HCEC 1CT (cell line): ENCODE data around the gene SOWAHD.
"Not testable (repeated sequence)": the region's sequence is repeated elsewhere in the genome, so short reads cannot be mapped to it uniquely, and the experiment has no call there.

ENCODE experiments used
- DNase-seq: peaks from one replicate; pipeline ENCODE4 v3.0.0-alpha.2; 2017

The SOWAHD gene, protein sequence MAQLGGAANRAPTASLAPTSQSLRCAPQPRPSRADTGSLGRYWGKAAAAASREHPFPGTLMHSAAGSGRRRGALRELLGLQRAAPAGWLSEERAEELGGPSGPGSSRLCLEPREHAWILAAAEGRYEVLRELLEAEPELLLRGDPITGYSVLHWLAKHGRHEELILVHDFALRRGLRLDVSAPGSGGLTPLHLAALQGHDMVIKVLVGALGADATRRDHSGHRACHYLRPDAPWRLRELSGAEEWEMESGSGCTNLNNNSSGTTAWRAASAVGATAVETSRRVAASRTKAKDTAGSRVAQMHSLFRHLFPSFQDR

DNA sequence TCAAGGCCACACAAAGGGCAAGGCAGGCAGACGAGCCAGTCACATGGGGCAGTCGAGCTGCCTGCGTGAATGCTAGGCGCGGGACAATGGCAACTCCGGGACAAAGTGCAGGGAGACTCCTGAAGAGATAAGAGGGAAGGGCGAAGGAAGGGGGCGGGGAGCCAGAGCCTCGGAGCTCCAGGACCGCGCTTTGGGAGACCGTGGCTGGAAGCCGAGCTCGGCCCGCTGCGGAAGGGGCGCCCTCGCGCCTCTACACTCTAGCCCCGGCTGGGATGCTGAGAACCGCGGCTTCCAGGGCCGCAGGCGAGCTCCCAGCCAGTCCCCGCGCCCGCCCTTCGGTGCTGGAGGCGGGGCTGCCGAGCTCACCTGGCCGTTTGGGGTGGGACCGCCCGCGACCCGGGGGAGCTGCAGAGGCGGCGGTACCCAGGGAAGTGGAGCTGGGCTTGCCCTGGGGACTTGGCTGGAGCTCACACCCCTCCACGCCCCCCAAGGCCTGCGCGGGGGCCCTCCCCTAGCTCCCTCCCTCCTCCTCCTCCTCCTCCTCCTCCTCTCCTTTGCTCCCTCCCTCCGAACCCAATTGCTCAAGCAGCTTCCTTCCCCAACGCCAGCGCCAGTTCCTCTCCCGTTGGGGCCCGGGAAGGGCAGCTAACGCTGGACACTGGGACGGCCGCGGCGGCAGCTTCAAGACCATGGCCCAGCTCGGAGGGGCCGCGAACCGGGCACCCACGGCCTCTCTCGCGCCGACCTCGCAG, at the start of gene SOWAHD:
SOWAHD (plus strand) TSS at position 610 of the 752 bp plus-strand sequence; CDS start at position 690, 80 bp downstream.
- no peak for DNase-seq

DNA sequence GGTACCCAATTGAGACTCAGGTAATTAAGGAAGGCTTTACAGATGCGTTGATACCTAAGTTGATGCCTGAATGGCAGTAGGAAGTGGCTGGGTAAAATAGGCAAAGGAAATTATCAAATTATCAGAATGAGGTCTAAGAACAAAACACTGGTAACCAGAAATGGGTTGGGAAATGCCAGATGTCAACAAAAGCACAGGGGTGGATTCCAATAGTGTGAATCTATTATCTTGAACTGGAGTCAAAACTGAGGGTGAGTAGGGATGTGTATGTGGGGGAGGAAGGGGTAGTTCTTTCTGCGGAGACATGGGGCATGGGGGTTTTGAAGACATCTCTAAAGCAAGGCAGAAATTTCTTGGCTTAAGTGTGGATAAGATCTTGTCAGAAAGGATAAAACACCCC, 49.5 kb upstream of the SOWAHD start:
- peak; percentile 44 for DNase-seq

DNA sequence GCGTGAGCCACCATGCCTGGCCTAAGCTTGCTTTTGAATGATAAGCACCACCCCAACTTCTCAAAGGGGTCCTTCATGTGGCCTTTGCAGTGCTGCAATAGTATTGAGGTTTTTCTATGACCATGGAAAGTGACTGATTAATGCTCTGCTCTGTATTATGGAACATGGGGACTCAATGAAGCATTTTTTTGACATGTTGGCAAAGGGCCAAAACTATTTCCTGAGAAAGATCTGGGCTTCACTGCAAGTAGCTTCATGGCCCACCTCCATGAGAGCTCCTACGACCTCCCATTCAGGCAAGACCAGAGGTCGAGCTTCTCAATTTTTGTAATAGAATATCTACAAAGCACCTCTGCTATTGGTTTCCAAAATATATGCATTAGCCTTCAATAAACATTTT, 48.8 kb upstream of the SOWAHD start:
- no peak for DNase-seq

DNA sequence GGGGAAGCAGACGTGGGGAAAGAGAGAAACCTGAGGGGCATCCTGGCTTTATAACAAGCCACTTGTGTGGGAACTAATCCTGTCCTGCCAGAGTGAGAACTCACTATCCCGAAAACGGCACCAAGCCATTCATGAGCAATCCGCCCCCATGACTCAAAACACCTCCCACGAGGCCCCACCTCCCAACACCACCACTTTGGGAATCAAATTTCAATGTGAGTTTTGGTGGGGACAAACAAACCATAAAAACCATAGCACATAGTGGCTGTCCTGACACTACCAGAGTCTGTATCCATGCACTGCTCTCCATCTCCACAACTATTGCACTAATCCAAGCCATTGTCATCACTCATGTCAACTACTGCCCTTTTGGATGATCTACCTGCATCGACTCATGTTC, 36.9 kb upstream of the SOWAHD start:
- no peak for DNase-seq

DNA sequence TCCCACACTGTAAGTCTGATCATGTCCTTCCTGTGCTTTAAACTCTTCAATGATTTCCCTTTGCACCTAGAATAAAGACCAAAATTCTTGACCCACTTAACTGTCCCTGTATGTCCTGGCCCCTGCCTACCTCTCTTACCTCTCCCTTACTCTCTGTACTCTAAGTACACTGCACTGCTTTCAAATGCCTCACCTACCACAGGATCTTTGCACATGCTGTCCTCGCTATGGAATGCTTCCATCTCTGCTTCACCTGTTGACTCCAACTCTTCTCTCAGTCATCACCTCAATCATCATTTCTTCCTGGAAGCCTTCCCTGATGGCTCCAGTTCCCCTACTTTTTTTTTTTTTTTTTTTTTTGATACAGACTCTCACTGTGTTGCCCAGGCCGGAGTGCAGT, 36.5 kb upstream of the SOWAHD start:
- DNase-seq = no peak

DNA sequence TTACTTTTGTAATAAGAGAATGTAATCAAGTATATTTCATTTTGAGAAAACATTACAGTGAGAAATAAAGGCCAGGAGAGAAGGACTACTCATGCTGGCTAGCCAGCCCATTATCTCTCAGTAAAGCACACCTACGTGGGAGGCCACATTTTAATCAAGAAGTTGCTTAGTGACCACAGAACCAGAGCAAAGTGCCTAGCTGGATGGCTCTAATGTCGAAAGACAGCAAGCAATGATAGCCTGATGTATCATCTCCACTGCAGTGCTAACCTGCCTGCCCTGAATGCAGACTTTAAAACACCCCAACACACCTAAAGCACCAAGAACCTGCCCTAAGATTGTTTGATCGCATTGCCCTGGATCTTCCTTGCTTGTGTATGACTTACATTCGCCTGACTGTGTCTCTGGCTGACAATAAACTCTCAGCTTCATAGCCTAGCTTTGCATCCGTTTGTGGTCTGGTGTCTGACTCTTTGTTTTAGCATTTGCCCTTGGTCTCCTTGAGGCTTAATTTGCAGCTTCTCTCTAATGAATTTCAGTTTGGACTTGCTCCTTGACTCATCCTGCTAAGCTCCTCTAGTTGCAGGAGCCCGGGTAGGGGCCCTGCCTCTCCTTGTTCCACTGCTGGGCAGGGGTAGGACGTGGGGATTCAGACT, 31.4 kb upstream of the SOWAHD start:
- peak; percentile 14 for DNase-seq

DNA sequence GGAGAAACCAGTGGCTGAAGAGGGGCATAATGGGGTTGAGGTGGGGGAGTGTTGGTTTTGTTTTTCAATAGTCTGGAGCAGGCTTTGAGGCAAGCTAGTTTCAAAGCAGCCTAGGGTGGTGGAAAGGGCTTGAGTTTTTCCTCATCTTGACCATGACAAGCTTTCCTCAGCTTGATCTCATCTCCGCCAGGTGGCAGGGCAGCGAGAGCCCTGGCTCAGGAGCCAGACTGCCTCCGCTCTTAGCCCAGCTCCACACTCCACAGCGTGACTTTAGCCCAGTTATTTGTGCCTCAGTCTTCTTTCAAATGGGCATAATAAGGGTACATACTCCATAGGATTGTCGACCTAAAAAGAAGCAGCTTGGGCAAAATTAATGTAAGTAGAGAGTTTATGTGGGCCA, 29.9 kb upstream of the SOWAHD start:
- DNase-seq = no peak

DNA sequence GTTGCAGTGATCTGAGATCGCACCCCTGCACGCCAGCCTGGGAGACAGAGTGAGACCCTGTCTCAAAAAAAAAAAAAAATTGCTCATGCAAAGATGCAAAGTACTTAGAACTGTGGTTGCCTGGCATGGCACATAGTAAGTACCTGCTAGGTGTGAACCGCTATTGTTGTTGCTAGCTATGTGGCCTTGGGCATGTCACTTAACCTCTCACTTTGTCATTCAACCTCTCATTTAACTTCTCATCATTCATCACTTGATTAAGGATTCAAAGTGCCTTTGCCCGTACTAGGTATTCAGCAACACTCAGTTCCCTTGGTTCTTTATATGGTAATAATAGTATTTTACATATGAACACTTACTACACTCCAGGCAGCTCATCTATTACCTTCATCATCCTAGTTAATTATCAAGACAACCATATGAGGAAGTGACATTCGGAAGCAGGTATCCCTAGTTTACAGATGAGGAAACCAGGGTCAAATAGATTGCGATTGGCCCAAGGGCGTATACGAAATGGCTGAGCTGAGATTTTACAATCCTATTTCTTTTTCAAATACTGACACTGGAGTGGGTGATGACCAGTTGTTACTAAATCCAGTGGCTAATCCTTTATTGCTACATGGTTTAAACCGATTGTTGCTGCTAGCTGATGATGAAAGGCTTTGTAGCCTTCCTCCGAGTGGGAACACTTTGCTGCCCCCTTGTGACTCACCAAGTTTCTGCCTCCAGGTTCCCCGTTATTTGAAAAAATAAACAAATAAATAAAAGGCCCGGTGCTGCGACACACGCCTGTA, 28.8 kb upstream of the SOWAHD start:
- peak; percentile 62 for DNase-seq

DNA sequence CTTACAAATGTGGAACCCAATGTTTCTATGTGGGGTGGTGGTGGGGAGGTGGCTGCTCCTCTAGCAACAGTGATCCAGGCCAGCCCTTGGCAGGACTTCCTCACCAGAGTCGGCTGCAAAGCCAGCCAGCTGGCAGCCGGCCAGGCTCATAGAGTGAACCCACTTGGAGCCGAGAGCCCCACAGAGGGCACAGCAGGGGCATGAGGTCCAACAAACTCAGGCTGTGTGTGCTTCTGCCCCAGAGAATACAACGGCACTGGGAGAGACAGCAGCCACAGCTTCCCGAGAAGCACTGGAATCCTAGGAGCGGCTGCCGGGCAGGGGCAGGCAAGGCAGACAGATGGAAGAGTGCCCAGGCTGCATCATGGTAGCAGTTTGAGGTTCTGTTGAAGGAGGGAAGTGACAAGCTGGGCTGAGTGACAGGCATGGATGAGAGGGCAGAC, 23.5 kb upstream of the SOWAHD start:
- DNase-seq = no peak

DNA sequence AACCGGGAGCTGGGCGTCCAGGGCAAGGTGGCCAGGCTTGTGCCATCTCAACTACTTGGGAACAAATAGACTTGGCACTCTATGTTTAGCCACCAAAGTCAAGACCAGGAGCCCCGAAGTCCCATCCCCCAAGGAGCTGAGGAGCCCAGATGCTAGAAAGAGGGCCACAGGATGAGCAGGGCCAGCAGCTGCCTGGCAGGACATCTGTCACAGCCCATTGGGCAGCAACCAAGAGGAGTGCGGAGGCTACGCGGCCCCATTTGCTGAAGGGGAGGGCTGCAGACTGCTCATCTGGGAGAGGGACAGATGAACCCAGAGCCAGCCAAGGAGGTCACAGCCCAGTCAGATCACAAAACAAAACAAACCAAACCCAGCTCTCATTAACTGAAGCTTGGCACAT, 22.9 kb upstream of the SOWAHD start:
- no peak for DNase-seq

DNA sequence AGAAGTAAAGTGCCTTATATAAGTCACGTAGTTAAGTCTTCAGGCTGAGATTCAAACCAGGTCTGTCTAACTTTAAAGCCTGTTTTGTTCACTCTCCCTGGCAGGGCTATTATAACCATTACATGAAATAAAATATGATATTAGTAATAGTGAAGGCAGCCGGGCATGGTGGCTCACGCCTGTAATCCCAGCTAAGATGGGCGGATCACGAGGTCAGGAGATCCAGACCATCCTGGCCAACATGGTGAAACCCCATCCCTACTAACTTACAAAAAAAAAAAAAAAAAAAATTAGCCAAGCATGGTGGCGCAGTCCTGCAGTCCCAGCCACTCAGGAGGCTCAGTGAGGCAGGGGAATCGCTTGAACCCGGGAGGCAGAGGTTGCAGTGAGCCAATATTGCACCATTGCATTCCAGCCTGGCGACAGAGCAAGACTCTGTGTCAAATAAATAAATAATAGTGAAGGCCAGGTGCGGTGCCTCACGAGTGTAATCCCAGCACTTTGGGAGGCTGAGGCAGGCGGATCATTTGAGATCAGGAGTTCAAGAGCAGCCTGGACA, 22.1 kb upstream of the SOWAHD start:
- DNase-seq = no peak

DNA sequence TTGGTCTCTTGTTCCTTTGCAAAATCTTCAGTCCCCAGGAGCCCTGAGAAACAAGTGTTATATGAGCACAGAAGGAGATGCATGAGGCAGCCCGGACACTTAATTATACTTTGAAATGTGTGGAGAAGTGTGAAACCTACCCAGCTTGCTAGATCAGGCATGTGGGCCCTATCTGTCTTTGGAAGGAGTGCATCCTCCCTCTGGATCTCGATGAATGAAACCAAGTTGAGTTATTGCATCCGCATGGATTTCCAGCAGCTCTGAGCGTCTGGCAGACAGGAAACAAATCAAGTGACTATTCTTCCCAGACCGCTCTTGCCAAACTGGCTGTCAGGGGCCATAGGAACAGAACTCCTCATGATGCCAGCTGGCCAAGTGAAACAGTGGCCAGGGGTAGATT, 19.6 kb upstream of the SOWAHD start:
- no peak for DNase-seq

DNA sequence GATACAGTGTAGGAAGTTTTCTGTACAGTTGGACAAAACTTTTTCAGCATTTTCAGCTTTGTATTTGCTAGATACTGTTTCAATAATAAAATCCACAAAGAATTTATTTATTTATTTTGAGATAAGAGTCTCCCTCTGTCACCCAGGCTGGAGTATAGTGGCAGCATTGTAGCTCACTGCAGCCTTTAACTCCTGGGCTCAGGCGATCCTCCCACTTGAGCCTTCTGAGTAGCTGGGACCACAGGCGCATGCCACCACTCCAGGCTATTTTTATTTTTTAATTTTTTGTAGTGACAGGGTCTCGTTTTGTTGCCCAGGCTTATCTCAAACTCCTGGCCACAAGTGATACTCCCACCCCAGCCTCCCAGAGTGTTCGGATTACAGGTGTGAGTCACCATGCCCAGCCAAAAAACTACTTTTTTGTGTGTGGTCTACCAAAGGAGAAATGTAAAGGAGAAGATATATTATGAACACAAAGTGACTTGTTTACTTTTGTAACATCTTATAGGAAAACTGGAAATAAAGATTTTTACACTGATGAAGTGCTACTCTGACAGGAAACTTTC, 13.0 kb upstream of the SOWAHD start:
- no peak for DNase-seq

DNA sequence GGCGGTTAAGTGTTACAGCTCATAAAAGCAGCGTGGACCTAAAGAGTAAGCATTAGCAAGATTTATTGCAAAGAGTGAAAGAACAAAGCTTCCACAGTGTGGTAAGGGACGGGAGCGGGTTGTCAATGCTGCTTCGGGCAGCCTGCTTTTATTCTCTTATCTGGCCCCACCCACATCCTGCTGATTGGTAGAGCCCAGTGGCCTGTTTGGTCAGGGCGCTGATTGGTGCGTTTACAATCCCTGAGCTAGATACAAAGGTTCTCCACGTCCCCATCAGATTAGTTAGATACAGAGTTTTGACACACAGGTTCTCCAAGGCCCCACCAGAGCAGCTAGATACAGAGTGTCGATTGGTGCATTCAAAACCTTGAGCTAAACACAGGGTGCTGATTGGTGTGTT, 8.3 kb upstream of the SOWAHD start:
- DNase-seq = not testable (repeated sequence)

DNA sequence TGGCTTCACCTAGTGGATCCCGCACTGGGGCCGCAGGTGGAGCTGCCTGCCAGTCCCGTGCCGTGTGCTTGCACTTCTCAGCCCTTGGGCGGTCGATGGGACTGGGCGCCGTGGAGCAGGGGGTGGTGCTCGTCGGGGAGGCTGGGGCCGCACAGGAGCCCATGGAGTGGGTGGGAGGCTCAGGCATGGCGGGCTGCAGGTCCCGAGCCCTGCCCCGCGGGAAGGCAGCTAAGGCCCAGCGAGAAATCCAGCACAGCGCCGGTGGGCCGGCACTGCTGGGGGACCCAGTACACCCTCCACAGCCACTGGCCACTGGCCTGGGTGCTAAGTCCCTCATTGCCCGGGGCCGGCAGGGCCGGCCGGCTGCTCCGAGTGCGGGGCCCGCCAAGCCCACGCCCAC, 7.6 kb upstream of the SOWAHD start:
- not testable (repeated sequence) for DNase-seq

DNA sequence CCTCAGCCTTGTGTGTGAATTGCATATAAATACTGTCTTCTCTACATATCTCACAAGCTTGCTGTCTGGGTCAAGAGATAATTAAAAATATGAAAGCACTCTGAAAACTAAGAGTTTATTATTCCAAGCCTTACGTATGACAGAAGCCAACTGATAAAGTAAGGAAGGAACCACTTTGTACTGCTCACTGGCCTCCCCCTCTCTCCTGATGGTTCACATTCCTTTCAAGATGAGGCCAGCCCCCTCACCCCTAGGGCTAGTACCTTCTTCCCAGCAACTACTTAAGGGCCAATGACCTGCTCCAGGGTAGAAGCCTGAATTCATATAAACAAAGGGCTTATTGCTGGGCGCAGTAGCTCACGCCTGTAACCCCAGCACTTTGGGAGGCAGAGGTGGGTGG, 5.4 kb upstream of the SOWAHD start:
- no peak for DNase-seq

DNA sequence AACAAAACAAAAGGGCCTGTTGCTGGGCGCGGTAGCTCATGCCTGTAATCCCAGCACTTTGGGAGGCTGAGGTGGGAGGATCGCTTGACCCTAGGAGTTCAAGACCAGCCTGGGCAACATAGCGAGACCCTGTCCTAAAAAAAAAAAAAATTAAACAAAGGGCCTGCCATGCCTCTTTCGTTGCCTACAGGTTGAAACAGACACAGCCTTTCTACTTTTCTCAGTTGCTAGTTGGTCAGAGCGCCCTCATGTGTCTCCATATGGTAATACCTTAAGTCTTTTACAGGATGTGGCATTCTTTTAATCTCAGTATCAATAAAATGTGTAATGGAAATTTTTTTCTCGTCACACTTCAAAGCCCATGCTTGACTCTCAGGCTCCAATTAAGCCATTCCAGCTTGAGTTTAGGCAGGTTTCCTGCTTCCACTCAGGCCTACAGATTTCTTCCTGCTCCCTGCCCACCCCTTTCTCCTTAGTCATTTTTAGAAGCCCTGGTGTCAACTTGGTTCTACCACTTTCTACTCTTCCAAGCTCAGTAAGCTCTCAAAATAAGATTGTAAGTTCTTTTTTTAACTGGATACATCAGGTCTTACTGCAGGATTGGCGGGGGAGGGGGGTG, 4.6 kb upstream of the SOWAHD start:
- DNase-seq = peak; percentile 28

DNA sequence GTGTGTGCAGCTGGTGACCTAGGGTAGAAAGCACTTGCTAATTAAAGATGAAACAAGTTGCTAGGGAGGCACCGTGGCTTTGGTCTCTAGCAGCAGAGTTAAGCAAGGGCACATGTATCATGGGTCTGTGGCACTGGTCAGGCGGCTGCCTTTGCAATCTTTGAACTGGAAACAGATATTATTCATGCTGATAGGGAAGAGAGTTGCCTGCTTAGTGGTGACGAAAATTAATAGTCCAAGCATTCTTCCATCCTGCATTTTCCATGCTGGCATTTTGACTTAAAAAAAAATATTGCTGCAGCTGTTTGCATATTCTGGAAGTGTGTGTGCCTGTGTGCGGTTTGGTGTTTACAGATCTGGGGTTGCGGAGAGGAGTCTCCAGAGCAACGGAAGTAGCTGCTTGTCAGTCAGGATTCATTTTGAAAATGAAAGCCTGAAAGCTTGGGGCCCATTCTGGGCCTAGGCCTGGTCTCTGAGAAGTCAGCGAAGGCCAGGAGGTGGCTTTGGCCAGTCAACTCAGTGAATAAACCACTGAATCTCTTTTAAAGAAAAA, 2.3 kb upstream of the SOWAHD start:
- no peak for DNase-seq

DNA sequence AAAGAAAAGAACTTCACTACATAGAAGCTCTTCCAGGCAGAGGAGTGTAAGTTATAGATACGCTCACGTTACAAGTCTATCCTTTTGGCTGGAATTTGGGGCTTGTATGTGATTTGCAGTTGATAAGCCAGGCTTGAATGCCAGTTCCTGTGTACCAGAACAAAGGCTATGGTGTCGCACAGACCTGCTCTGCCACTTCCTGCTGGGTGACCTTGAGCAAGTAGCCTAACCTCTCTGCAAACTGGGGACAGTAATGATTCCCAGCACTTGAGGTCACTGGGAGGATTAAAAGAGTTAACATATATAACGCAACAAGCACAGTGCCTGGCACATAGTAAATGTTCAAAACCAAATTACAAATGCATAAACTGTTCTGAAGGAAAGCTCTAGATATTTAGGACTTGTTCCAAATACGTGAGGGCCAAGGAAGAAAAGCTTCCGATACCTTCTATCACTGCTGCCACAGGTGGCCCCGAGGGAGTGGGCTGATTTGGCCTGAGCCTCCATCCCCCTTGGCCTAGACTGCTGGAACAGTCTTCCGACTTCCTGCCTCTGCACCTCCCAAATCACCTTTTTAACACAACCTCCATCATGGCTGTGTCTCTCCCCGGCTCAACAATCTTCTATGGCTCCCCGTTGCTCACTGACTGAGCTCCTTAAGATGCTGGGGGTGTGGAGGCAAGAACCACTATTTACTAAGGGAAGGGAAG, 1.3 kb upstream of the SOWAHD start:
- DNase-seq = no peak

DNA sequence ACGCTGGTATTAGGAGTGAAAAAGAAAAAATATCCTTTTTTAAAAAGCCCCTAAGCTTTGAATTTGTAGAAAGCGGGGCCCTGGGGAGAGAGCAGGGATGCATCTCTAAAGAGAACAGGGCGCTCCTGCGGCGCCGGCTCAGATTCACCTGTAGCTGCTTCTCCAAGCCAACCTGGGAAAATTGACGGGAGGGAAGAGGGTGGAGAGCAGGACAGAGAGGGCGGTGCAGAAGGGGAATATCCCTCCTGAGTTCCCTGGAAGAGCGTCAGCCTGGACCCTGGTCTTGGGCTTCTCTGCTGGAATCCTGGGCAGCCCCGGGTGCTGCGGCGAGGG, 776 bp upstream of the SOWAHD start:
- no peak for DNase-seq

DNA sequence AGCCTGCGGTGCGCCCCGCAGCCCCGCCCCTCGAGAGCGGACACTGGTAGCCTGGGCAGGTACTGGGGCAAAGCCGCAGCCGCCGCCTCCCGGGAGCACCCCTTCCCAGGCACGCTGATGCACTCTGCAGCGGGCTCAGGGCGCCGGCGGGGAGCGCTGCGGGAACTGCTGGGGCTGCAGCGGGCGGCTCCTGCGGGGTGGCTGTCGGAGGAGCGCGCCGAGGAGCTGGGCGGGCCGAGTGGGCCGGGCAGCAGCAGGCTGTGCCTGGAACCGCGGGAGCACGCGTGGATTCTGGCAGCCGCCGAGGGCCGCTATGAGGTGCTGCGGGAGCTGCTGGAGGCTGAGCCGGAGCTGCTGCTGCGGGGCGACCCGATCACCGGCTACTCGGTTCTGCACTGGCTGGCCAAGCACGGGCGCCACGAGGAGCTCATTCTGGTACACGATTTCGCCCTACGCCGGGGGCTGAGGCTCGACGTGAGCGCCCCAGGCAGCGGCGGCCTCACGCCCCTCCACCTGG, 401 bp downstream of the SOWAHD start:
- DNase-seq = no peak
